Astrocyte (in vitro differentiated cells and primary cell): ENCODE results near the gene PLEKHG5. TPM values are rescaled to one million over a fixed set of nuclear protein-coding genes. Genes with fewer than 3 reads are reported as not detected.

Experiments used
- DNase-seq: peaks from one replicate; pipeline ENCODE4 v3.0.0-alpha.2; 2010; ENCODE audit warnings: low read depth
- FAIRE-seq: peaks from 2 replicates; lab custom pipeline; 2011; peaks lifted over from hg19 to GRCh38; lab: Jason Lieb, UNC
- H2AFZ ChIP-seq: 2 replicates; pipeline ENCODE4 v1.6.0; 2012; ENCODE audit warnings: low read depth, low read length, inconsistent platforms
- H3K27ac ChIP-seq: 2 replicates; pipeline ENCODE4 v1.5.1; 2011; ENCODE audit warnings: low read depth, low read length, inconsistent platforms
- H3K27me3 ChIP-seq: 2 replicates; pipeline ENCODE4 v1.6.0; 2011; ENCODE audit warnings: low read length, inconsistent platforms; ENCODE audit not compliant: insufficient read depth
- H3K36me3 ChIP-seq: 2 replicates; pipeline ENCODE4 v1.5.1; 2011; ENCODE audit warnings: low read length, inconsistent platforms; ENCODE audit not compliant: insufficient read depth
- H3K4me1 ChIP-seq: 2 replicates; pipeline ENCODE4 v1.5.1; 2011; ENCODE audit warnings: low read length, inconsistent platforms; ENCODE audit not compliant: insufficient read depth
- H3K4me2 ChIP-seq: 2 replicates; pipeline ENCODE4 v1.6.0; 2012; ENCODE audit warnings: low read length, inconsistent platforms
- H3K4me3 ChIP-seq: 2 replicates; pipeline ENCODE4 v1.5.1; 2011; ENCODE audit warnings: low read depth, mild to moderate bottlenecking, low read length, inconsistent platforms; ENCODE audit not compliant: insufficient read depth
- H3K79me2 ChIP-seq: 2 replicates; pipeline ENCODE4 v1.6.0; 2012; ENCODE audit warnings: mild to moderate bottlenecking, low read length, inconsistent platforms; ENCODE audit not compliant: insufficient read depth
- H3K9ac ChIP-seq: 2 replicates; pipeline ENCODE4 v1.6.0; 2012; ENCODE audit warnings: mild to moderate bottlenecking, low read length, inconsistent platforms
- H3K9me3 ChIP-seq: 2 replicates; pipeline ENCODE4 v1.5.1; 2012; ENCODE audit warnings: low read depth, mild to moderate bottlenecking, low read length, inconsistent platforms; ENCODE audit not compliant: insufficient read depth
- H4K20me1 ChIP-seq: 2 replicates; pipeline ENCODE4 v1.6.0; 2012; ENCODE audit warnings: low read length, inconsistent platforms; ENCODE audit not compliant: insufficient read depth
- H3K27ac Mint-ChIP-seq: one replicate; pipeline ENCODE4 v1.8.0; 2021; ENCODE audit warnings: mild to moderate bottlenecking, mixed read lengths; ENCODE audit not compliant: unreplicated experiment
- H3K27me3 Mint-ChIP-seq: one replicate; pipeline ENCODE4 v1.8.0; 2021; ENCODE audit warnings: low read depth, mixed read lengths; ENCODE audit not compliant: unreplicated experiment
- H3K36me3 Mint-ChIP-seq: one replicate; pipeline ENCODE4 v1.8.0; 2021; ENCODE audit warnings: low read depth, mixed read lengths; ENCODE audit not compliant: unreplicated experiment
- H3K4me1 Mint-ChIP-seq: one replicate; pipeline ENCODE4 v1.8.0; 2021; ENCODE audit warnings: low read depth, mixed read lengths; ENCODE audit not compliant: unreplicated experiment
- H3K4me3 Mint-ChIP-seq: one replicate; pipeline ENCODE4 v1.8.0; 2021; ENCODE audit warnings: mild to moderate bottlenecking, moderate library complexity, mixed read lengths; ENCODE audit not compliant: unreplicated experiment
- H3K9me3 Mint-ChIP-seq: one replicate; pipeline ENCODE4 v1.8.0; 2021; ENCODE audit warnings: mild to moderate bottlenecking, mixed read lengths; ENCODE audit not compliant: unreplicated experiment
- EZH2 ChIP-seq: IDR thresholded peaks from 2 replicates; pipeline ENCODE4 v1.6.1; 2012; ENCODE audit warnings: mild to moderate bottlenecking, low read length, inconsistent platforms; ENCODE audit not compliant: insufficient read depth
- total RNA-seq: library from RNA; stranded (reverse); gene quantifications from 2 replicates; pipeline ENCODE4 v1.2.1, GENCODE V29; 2021
- TF ChIP-seq, protein P1 (sequence below): IDR thresholded peaks from 2 replicates; pipeline ENCODE4 v1.5.1; 2011; ENCODE audit warnings: low read depth, mild to moderate bottlenecking, inconsistent platforms, low read length, moderate library complexity; ENCODE audit not compliant: insufficient read depth

PLEKHG5 gene
- total RNA-seq, 1 donor from 2014 or later = 25.1 TPM

DNA sequence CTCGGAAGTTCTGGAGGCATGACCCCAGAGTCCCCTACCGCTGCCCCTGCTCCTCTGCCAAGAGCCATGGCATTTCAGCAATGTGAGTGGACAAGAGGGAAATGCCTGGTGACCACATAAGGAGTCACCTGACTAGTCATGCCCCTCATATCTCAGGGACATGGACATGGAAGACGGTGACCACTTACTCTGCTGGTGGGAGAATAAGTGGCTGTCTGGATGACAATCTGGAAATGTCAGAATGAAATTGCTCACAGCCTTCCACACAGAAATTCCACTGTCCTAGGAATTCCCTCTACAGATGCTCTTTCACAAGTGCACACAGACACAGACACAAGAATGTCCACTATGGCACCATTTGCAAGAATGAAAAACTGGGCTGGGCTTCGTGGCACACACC, 24.3 kb upstream of the PLEKHG5 start:
- H3K36me3 Mint-ChIP-seq = no peaks in the 10 kb centered on the region
- Histone ChIP-seq H3K36me3 (no peaks in the 10 kb centered on the region), H4K20me1 (no peaks in the 10 kb centered on the region), H3K27me3 (no peaks in the 10 kb centered on the region), H3K9me3 (no peaks in the 10 kb centered on the region), H3K4me2 (peak overlapping the region; percentile 31), H3K4me3 (no peak overlapping the region), H3K27ac (no peak overlapping the region), H3K9ac (no peak overlapping the region), H3K79me2 (no peaks in the 10 kb centered on the region), H3K4me1 (peaks cover 32% of the 10 kb centered on the region), H2AFZ (no peak overlapping the region)
- peaks cover 23% of the 10 kb centered on the region for H3K4me1 Mint-ChIP-seq
- H3K27ac Mint-ChIP-seq = no peak overlapping the region
- no peak for FAIRE-seq
- H3K9me3 Mint-ChIP-seq = no peaks in the 10 kb centered on the region
- TF ChIP-seq, protein P1, sequence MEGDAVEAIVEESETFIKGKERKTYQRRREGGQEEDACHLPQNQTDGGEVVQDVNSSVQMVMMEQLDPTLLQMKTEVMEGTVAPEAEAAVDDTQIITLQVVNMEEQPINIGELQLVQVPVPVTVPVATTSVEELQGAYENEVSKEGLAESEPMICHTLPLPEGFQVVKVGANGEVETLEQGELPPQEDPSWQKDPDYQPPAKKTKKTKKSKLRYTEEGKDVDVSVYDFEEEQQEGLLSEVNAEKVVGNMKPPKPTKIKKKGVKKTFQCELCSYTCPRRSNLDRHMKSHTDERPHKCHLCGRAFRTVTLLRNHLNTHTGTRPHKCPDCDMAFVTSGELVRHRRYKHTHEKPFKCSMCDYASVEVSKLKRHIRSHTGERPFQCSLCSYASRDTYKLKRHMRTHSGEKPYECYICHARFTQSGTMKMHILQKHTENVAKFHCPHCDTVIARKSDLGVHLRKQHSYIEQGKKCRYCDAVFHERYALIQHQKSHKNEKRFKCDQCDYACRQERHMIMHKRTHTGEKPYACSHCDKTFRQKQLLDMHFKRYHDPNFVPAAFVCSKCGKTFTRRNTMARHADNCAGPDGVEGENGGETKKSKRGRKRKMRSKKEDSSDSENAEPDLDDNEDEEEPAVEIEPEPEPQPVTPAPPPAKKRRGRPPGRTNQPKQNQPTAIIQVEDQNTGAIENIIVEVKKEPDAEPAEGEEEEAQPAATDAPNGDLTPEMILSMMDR = no peak
- no peak for TF ChIP-seq EZH2
- H3K27me3 Mint-ChIP-seq = no peaks in the 10 kb centered on the region
- no peak overlapping the region for H3K4me3 Mint-ChIP-seq
- DNase-seq = no peak

DNA sequence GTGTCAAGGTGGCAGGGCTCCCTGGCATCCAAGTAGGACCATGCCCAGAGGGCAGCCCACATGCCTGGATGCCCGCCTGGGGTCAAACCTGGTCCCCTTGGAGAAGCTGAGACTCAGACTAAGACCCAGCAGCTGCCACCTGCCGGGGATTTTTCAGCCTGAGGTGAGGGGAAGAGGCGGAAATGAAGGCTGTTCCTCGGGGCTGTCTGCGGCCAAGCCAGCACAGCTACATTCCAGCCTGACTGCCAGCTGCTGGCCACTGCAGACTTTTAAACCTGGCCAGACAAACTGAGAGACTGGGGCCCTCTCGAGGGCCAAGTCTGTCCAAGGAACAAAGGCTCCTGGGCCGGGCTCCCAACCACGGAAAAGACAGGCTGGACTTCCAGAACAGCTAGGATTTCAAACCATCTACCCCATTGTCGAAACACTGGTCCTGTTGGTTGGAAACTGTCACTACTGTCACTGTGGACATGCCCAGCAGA, 21.9 kb upstream of the PLEKHG5 start:
- Histone ChIP-seq H3K79me2 (no peaks in the 10 kb centered on the region), H3K4me2 (no peak overlapping the region), H3K27me3 (no peaks in the 10 kb centered on the region), H3K9ac (no peak overlapping the region), H4K20me1 (no peaks in the 10 kb centered on the region), H3K4me1 (peaks cover 13% of the 10 kb centered on the region), H2AFZ (no peak overlapping the region), H3K27ac (no peak overlapping the region), H3K4me3 (no peak overlapping the region), H3K9me3 (no peaks in the 10 kb centered on the region), H3K36me3 (no peaks in the 10 kb centered on the region)
- Mint-ChIP-seq H3K4me1 (peaks cover 9% of the 10 kb centered on the region), H3K9me3 (no peaks in the 10 kb centered on the region), H3K36me3 (no peaks in the 10 kb centered on the region), H3K27me3 (no peaks in the 10 kb centered on the region), H3K4me3 (no peak overlapping the region), H3K27ac (no peak overlapping the region)
- no peak for FAIRE-seq
- DNase-seq = no peak
- TF ChIP-seq, protein P1 = no peak

DNA sequence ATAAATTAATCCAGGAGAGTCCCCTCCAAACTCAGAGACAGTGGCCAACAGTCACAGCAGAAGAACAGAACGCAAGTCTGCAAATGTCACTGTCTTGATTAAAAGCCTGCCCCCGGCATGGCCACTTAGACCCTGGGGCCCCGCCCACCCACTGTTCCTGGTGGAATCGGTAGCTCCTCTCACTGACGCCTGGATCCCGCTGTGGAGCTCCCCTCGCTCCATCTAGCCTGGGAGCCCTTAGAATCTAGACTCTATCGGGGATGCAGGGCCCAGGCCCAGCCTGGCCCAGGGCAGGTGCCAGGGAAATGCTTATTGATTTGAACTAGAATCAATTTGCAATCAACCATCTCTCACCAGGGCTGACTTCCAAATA, 21.4 kb upstream of the PLEKHG5 start:
- H3K9ac ChIP-seq = no peak overlapping the region

More for the DNA sequence above, 21.4 kb upstream of the PLEKHG5 start:
- Mint-ChIP-seq H3K27ac (no peak overlapping the region), H3K4me3 (no peak overlapping the region), H3K27me3 (no peaks in the 10 kb centered on the region), H3K9me3 (no peaks in the 10 kb centered on the region), H3K4me1 (peaks cover 9% of the 10 kb centered on the region), H3K36me3 (no peaks in the 10 kb centered on the region)
- H3K27ac ChIP-seq = no peak overlapping the region
- DNase-seq = no peak
- no peak for FAIRE-seq
- no peaks in the 10 kb centered on the region for H3K9me3 ChIP-seq
- no peak overlapping the region for H2AFZ ChIP-seq
- TF ChIP-seq EZH2 = no peak
- TF ChIP-seq, protein P1 = no peak
- no peaks in the 10 kb centered on the region for H3K27me3 ChIP-seq
- H4K20me1 ChIP-seq = no peaks in the 10 kb centered on the region
- no peaks in the 10 kb centered on the region for H3K36me3 ChIP-seq
- H3K4me2 ChIP-seq = no peak overlapping the region
- no peaks in the 10 kb centered on the region for H3K79me2 ChIP-seq
- peaks cover 13% of the 10 kb centered on the region for H3K4me1 ChIP-seq
- no peak overlapping the region for H3K4me3 ChIP-seq
